Measurements from ENCODE around the gene ATP5F1D.

DNA sequence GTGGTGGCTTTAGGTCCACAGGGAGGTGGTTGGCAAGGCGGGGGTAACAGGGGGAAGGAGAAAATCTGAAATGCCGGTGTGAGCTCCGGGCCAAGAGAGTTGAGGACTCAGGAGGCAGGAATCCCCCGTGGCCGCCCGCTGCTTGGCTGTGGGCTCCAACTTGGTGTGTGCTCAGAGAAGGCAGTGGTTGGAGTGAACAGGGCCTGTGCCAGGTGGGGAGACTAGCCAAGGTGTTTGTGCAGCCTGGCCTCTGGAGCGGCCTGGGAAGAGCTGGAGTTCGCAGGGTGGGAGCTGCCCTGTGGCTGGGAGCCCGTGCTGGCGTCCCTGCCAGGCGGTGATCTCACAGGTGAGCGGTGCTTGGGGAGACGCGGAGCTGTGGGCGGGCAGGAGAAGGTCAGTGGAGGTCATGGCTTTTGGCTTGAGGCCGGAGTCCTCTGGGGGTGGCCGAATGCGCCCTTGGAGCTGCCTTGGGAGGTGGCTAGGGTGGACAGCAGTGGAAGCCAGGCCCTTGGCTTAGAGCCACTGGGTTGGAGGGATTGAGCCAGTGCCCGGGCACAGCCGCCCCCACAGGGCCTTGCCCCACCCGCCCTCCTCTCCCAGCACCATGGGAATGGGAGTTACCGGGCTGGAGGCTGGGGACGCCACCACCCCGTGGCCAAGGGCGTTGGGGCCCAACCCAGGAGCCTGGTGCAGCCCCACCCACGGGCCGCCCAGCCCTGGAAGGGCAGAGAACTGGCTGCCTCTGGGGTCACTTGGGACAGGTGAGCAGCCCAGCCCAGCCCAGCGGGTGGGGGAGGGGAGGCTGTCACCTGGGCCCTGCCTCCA lies 20.5 kb downstream of the ATP5F1D start:
- TF ChIP-seq, protein P1, sequence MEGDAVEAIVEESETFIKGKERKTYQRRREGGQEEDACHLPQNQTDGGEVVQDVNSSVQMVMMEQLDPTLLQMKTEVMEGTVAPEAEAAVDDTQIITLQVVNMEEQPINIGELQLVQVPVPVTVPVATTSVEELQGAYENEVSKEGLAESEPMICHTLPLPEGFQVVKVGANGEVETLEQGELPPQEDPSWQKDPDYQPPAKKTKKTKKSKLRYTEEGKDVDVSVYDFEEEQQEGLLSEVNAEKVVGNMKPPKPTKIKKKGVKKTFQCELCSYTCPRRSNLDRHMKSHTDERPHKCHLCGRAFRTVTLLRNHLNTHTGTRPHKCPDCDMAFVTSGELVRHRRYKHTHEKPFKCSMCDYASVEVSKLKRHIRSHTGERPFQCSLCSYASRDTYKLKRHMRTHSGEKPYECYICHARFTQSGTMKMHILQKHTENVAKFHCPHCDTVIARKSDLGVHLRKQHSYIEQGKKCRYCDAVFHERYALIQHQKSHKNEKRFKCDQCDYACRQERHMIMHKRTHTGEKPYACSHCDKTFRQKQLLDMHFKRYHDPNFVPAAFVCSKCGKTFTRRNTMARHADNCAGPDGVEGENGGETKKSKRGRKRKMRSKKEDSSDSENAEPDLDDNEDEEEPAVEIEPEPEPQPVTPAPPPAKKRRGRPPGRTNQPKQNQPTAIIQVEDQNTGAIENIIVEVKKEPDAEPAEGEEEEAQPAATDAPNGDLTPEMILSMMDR (IDR thresholded peaks at IDR 0.05): no peak
- TF ChIP-seq POLR2A (IDR thresholded peaks at IDR 0.05): no peak
- peak in 1 of 3 donors; percentile 25 for TF ChIP-seq POLR2AphosphoS5 (IDR thresholded peaks at IDR 0.05)
- no peak for TF ChIP-seq EP300 (IDR thresholded peaks at IDR 0.05)

Data from suprapubic skin (tissue), 4 donors.